ENCODE measurements around the gene ZNF165. TPM values are rescaled to one million over a fixed set of nuclear protein-coding genes. Genes with fewer than 3 reads are reported as not detected.

Gene ZNF165
- total and polyA plus RNA-seq, 2 of the 8 experiments (the other 6 are each of a cell fraction or from before 2014, with no cell fraction given), result 1.2 to 9.3 TPM

DNA sequence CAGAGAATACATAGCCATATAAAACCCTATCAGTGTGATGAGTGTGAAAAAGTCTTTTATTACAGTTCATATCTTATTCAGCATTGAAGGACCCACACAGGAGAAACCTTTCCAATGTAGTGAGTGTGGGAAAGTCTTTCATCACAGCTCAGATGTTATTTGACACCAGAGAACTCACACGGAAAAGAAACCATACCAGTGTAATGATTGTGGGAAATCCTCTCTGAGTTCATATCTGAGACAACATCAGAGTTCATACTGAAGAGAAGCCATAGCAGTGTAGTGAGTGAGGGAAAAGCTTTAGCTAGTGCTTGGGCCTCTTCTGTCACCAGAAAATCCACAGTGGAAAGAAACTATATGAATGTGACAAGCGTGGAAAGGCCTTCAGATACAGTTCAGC lies 35.4 kb downstream of the ZNF165 start:
- no peak overlapping the region for H3K4me3 ChIP-seq (ENCODE audit: extremely low read depth in 1 of 4, insufficient read depth in 2 of 4, low read depth in 3 of 4, low read length in 4 of 4)
- no peak overlapping the region for H2AFZ ChIP-seq (ENCODE audit: low read length)
- H3K27me3 ChIP-seq (replicated peaks in 1 of 4; ENCODE audit: control insufficient read depth in 3 of 4, extremely low read depth in 1 of 4, insufficient read depth in 3 of 4, low read length in 3 of 4), result 0 out of 7 replicates have a peak, but pooled peaks cover 0 to 2% (median 0%) of the 10 kb centered on the region in 4 experiments
- no peak overlapping the region for H4K91ac ChIP-seq (replicated peaks; ENCODE audit: insufficient read length, low read length)
- no peak overlapping the region for H3K14ac ChIP-seq (ENCODE audit: insufficient read length)
- H3K23ac ChIP-seq (ENCODE audit: insufficient read length), result no peak overlapping the region
- no peaks in the 10 kb centered on the region for H3K23me2 ChIP-seq (ENCODE audit: low read depth, low read length)
- 86% methylated on average over 2 of the region's 2 CpGs; no CpG with 5 or more reads in 1 of the 2 experiments for WGBS, 2 experiments (ENCODE audit: extremely low coverage in 1 of 2, insufficient coverage in 1 of 2, insufficient read length in 1 of 2, insufficient replicate concordance in 2 of 2, low coverage in 1 of 2, low lambda C conversion rate in 2 of 2, missing lambda C conversion rate in 1 of 2)
- TF ChIP-seq SP2 (IDR thresholded peaks at IDR 0.05; ENCODE audit: low read length) (no peak), POLR2A (IDR thresholded peaks at IDR 0.05; ENCODE audit: control extremely low read depth in 1 of 2, low read depth in 2 of 2, low read length in 2 of 2) (no peak)
- no peaks in the 10 kb centered on the region for H3K4me1 ChIP-seq (replicated peaks in 1 of 4; ENCODE audit: control insufficient read depth in 3 of 4, insufficient read depth in 4 of 4, low read length in 3 of 4)
- no peak overlapping the region for H2BK15ac ChIP-seq (ENCODE audit: low read length)
- H3K9ac ChIP-seq (replicated peaks in 1 of 4; ENCODE audit: extremely low read depth in 1 of 4, low read depth in 3 of 4, low read length in 3 of 4), result no peak overlapping the region
- H3K79me2 ChIP-seq (ENCODE audit: control insufficient read depth in 1 of 2, insufficient read depth in 2 of 2, low read length in 2 of 2), result no peaks in the 10 kb centered on the region
- H2AK5ac ChIP-seq (ENCODE audit: low read depth, low read length), result no peak overlapping the region
- H3K4me2 ChIP-seq (ENCODE audit: insufficient read depth in 1 of 2, low read depth in 2 of 2, low read length in 2 of 2), result no peak overlapping the region
- H3K79me1 ChIP-seq (ENCODE audit: low read depth, low read length), result no peaks in the 10 kb centered on the region
- H3K18ac ChIP-seq (ENCODE audit: extremely low read depth, low read length), result no peak overlapping the region
- POLR2A ChIA-PET (ENCODE audit: partially characterized antibody), result interaction anchor here (1.0 to 1.8 kb wide), 2 partner anchors 11 to 131 kb away, joined by 3 to 7 read pairs; no protein-coding TSS in a partner anchor
- no peak overlapping the region for H2BK20ac ChIP-seq (ENCODE audit: low read length)
- no peak overlapping the region for H3K4ac ChIP-seq (replicated peaks; ENCODE audit: insufficient read length, low read depth, low read length)
- no peak overlapping the region for H2BK120ac ChIP-seq (replicated peaks; ENCODE audit: low read depth, low read length)
- H2BK5ac ChIP-seq (ENCODE audit: low read depth, low read length), result no peak overlapping the region
- no peaks in the 10 kb centered on the region for H3K9me3 ChIP-seq (ENCODE audit: insufficient read depth in 2 of 2, low read depth in 1 of 2, low read length in 1 of 2)
- no peak overlapping the region for H2BK12ac ChIP-seq (ENCODE audit: low read depth, low read length)
- CTCF ChIA-PET (ENCODE audit: partially characterized antibody), result interaction anchor here (1.0 to 1.4 kb wide), 3 partner anchors 10 to 131 kb away, joined by 3 read pairs; no protein-coding TSS in a partner anchor
- H3K36me3 ChIP-seq (ENCODE audit: control insufficient read depth in 2 of 4, insufficient read depth in 4 of 4, low read length in 3 of 4), result peaks cover 0 to 9% (median 3%) of the 10 kb centered on the region in 4 experiments; a peak in 3 of 8 replicates
- H4K8ac ChIP-seq (ENCODE audit: extremely low read depth, insufficient read depth, low read length), result no peak overlapping the region
- H3K56ac ChIP-seq (replicated peaks; ENCODE audit: insufficient read length, low read depth, low read length), result no peak overlapping the region
- no peak for FAIRE-seq
- H4K5ac ChIP-seq (ENCODE audit: insufficient read length, low read depth, low read length), result no peak overlapping the region
- H3K27ac ChIP-seq (ENCODE audit: low read depth, low read length), result no peak overlapping the region
- DNase-seq (ENCODE audit: low read depth in 1 of 2, low spot score in 2 of 2), result no peak
- no peaks in the 10 kb centered on the region for H4K20me1 ChIP-seq (replicated peaks in 1 of 2; ENCODE audit: control insufficient read depth in 1 of 2, insufficient read depth in 2 of 2, low read length in 2 of 2)
